Activated CD4-positive, alpha-beta T cell treated with anti-CD3 and anti-CD28 coated beads for 1 hour (primary cell): ENCODE measurements around the gene RPL38.

Source experiments
- DNase-seq: peaks from one replicate; pipeline ENCODE4 v3.0.0-alpha.2; 2020

The RPL38 gene

DNA sequence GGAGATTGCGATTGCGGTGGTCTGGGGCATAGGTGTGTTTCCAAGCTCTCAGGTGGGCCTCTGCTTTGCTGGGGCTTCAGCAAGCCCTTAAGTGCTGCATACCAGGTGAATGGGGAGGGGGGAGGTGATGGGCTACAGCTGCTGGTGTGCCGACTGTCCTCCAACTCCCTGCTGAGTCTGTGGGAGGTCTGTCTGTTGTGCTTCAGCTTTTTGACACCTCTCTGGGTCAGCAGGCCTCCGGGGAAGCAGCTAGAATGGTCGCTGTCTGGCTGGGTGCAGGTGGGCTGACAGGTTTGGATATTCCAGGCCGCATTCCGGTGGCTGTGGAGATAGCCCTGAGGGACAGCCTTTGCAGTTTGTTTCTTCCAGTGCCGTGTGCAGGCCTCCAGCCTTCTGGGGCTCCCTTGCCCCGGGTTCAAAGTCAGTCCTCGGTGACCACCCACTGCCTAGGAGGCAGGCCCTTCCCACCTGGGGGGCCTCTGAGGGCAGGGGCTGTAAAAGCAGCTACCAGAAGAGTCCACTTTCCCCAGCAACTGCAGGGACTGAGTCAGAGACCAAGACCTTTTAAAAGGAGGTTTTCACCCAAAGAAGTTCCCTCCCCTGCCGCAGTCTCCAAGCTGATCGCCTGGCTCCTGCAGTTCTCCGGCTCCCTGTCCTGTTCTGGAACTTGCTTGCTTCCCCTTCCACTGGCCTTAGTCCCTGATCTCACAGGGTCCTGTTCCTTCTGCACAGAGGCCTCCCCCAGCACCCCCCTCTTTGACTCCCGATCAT, 7.8 kb downstream of the RPL38 start:
- DNase-seq: no peak

DNA sequence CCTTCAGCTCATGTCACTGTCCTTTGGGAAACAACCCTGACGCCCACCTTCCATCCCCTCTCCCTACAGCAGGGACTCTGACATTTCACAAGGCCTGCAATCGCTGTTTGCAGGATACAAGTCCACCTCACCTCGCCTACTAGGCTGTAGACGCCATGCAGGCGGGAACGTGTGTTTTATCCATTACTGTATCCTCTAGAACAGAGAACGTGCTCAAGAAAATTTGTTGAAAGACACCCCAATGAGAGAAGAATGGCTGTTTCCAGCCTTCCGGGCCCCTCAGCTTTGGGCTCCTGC, 8.4 kb downstream of the RPL38 start:
- DNase-seq: no peak

DNA sequence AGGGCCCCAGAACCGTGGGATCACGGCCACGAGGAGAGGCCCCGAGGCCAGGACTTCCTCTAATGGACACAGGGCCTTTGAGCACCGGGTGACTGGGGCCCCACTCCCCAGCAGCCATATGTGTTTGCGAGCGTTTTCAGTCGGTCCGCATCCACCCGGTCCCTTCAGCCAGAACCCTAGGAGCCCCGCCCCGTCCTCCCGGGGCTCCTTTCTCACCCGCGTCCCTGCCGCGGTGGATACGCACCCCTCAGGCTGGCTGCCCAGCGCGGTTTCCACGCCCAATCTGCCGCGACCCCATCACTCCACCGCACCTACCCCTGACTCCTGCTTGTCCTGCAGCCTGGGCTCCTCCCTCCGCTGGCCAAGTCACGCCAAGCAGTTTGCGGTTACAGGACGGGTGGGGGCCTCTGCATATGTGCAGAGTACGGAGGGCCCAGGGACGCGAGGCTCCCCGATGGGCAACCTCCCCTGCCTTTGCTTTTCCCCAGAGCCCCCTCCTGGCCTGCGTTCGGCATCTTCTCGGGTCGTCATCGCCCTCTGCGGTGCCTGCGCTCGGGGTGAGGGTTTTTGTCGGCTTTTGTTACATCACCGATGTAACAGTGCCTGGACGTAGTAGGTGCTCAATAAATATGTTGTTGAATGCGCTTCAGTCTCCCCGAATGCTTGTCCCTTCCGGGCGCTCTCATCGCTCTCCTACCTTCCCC, 8.9 kb downstream of the RPL38 start:
- no peak for DNase-seq

DNA sequence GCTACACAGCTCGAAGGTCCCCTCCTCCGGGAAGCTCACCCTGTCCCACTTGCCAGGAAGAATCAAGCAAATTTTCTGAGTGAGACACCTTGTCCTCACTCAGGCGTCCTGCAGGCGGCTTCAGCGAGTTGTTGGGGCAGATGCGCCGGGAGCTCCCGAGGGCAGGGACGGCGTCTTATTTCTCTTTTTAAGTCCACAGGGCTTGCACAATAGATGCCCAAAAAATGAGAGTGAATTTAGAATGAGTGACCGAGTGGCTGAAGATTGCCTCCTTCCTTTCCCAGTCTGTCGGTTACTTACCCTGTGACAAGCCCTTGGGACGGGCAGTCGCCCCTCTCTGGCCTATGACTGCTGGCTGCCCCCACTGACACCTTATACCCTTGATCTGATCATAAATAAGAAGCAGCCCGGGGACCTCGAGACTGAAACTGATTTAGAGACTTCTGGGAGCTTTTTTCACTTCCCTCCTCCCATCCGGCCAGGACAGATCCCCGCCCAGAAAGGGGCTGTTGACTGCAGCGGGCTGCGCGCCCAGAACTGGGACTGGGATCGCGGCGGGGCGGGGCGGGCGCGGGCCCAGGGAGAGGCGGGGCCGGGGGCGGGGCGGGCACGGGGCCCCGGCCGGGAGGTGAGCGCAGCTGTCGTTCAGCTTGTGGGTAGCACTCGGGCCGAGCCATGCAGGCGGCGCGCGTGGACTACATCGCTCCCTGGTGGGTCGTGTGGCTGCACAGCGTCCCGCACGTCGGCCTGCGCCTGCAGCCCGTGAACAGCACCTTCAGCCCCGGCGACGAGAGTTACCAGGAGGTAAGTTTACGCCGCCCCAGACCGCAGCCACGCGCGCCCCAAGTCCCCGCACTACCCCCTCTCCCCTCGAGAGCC, 9.7 kb downstream of the RPL38 start, which contains the start of gene TTYH2:
Gene TTYH2, plus strand, starts transcription at position 659 of the 879 bp plus-strand sequence. Its CDS starts 17 bp downstream, at position 676.
- DNase-seq: peak; percentile 54

DNA sequence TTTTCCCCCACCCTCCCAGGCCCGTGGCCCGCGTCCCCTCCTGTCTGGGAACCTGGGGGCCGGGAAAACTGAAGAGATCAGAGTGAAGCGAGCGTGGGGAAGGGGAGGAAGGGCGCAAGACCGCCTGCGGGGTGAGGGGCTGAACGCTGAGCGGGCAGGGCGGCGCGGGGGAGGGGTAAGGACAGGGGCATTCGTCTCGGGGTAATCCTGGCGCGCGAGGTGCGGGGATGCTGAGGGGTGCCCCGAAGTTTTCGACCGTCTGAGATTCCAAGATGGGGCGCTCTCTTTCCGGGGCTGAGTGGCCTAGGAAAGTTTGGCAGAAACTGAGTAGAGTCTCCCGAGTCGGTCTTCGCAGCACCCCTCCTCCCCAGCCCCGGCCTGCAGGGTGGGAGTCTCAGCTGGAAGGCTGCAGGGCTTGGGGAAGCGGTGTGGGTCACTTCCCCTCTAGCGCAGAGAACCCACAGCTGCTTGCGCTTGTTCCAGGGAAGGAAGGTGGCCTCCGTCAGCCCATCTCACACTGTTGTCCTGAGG, 10.4 kb downstream of the RPL38 start:
- DNase-seq: no peak

DNA sequence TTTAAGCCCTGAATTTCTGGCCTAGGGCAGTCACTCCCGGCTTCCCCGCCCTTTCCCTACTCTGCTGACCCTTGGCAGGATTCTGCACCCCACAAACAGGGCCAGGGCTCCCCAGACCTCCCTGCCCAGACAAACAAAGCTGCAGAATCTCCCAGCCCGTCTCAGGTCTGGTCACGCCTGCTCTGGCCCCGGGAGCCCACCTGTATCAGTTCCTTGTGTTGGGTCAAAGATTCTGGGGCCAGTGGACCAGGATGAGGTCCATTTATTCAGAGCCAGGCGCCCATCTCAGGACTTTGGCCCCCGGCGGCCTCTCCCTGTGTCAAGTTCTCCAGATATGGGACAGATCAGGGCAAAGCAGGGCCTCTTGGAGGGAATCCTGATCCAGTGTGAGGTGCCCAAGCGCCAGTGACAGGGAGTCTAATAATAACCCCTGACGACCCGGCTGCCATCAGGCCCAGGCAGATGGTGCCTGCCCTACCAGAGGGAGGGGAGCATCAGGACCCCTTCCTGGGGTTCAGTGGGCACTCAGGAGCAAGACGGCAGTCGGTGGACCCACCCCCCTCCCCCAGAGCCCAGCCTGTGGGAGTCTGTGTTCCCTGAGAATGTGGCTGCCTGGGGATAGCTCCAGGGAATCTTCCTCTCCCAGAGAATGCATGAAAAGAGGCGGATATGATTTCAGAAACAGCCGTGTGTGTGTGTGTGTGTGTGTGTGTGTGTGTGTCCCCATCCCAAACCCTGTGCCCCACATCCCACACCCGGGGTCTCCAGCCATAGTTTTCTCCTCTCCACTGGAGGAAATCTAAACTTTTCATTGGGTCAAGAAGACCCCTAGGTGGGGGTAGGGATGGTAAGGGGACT, 11.2 kb downstream of the RPL38 start:
- DNase-seq: no peak

DNA sequence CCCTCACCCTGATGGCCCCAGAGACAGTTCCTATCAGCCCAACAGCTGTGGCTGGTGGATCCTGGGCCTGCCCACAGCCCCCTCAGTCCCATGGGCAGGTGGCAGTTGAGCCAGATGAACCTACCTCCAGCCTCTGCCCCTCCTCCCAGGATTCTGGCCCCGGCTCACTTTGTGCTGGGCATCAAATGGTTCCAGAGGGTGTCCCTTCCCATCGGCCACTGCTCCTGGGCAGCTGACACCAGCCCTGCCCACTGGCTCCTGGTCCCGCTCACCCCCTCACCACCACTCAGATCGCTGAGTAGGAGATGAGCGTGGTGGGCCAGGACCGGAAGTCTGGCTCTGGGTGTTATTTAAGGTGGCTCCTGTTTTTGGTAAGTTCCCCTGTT, 11.9 kb downstream of the RPL38 start:
- no peak for DNase-seq

DNA sequence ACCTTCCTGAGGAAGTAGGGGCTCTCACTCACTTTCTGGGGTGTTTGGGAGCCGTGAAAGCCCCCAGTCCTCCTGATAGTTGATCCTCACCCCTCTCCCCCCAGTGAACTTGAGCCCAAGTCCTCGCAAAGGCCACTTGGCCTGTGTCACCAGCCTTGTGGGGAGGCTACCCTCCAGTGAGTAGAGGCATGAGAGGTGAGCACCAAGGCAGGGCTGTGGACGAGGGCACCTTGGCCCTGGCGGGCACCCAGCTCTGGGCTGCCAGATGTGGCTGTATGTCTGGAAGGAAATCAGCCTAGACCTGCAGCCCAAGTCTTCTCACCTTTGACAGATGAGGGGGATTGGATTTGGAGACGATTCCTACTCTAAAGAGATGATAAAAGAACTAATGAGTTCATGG, 13.0 kb downstream of the RPL38 start:
- DNase-seq: no peak

DNA sequence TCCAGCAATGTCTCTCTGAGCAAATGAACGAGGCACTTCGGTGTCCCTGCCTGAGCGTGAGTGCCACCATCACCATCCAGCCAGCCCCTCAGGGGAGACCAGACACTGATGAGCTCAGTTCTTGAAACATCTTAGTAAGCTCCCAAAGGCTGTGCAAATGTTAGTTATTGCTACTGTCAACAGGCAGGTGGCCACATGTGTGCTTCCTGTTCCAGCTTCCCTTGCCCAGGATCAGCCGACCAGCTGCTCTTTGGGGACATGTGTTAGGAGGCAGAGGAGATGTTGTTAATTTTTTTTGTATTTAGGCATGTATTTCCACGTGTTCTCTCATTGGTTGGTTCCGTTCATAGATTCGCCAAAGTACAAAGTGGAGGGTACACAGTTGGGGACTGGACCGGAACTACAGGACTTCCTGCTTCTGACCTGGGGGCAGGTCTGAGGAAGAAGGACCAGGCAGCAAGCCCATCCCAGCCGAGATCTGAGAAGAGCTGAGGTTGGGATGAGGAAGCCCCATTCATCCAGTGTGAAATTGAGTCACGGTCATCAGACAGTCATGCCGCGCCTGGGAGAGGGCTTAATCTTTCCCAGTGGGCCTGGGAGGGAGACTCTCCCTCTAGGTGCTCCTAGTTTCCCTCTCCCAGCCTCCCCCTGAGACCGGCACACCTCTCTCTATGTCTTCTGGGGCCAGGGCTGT, 13.7 kb downstream of the RPL38 start:
- no peak for DNase-seq

DNA sequence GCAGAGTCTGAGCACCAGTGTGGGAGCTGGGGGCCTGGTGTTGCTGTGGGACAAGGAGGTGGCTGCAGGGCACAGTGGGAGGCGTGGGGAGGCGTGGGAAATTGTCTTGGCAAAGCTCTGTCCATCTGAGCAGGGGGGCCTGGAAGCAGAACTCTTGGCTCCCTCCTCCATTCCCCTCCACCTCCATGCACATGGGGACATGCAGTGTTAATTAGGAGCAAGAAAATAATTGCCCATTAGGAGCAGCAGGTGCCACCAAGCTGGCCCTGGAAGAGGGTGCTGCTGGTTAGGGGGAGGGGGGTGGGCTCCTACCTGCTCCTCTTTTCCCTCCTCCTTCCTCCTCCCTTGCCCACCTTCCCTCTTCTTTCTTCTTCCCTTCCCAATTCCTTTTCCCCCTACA, 14.4 kb downstream of the RPL38 start:
- no peak for DNase-seq

DNA sequence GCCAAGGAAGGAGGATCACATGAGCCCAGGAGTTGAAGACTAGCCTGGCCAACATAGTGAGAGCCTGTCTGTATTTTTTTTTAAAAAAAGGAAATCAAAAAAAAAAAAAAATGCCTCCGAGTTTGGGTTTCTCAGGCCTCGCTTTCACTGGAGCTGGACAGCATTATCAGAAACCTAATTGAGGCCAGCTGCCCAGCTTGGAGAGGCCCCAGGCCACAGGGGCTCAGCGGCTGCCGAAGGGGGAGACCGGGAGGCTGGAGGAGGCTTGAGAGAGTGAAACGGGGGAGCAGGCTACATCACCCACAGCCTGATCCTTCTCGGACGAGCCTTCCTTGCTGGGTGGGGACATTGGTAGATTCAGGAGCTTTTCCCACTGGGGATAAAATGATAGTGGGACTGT, 15.0 kb downstream of the RPL38 start:
- DNase-seq: no peak

DNA sequence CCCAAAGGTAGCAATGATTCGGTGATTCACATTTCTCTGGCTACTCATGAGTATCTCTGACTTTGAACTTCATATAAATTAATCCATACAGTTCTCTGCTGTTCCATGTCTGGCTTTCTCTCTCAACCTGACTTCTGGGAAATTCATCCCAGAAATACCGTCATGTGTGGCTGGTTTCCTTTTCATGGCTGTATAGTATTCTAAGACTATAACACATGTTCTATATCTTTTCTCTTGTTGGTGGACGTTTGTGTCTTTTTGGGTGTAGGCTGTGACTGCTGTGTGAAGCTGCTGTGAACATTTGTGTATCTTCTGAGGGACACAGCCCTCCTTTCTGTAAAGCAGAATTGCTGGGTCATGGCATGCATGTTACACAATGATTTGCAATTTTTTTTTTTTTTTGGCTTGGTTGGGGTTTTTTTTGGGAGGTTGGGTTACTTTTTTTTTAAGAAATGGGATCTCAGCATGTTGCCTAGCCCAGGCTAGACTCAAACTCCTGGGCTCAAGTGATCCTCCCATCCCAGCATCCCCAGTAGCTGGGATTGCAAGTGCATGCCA, 16.2 kb downstream of the RPL38 start:
- DNase-seq: no peak

DNA sequence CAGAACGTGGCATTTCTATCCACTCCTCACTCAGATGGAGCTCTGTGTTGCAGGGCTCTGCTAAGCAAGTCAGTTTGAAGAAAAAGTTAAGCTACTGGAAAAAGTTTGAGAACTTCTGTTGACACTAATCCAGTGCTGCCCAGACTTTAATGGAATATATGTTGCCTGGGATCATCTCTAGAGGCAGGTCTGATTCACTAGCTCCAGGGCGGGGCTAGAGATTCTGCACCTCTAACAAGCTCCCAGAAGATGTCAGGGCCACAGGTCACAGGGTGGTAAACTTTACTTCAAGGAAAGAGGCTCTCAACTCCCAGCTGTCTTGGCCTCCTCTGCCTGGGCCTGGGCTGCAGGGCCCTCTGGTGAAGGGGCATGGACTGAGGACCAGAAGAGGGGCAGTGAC, 16.7 kb downstream of the RPL38 start:
- no peak for DNase-seq

DNA sequence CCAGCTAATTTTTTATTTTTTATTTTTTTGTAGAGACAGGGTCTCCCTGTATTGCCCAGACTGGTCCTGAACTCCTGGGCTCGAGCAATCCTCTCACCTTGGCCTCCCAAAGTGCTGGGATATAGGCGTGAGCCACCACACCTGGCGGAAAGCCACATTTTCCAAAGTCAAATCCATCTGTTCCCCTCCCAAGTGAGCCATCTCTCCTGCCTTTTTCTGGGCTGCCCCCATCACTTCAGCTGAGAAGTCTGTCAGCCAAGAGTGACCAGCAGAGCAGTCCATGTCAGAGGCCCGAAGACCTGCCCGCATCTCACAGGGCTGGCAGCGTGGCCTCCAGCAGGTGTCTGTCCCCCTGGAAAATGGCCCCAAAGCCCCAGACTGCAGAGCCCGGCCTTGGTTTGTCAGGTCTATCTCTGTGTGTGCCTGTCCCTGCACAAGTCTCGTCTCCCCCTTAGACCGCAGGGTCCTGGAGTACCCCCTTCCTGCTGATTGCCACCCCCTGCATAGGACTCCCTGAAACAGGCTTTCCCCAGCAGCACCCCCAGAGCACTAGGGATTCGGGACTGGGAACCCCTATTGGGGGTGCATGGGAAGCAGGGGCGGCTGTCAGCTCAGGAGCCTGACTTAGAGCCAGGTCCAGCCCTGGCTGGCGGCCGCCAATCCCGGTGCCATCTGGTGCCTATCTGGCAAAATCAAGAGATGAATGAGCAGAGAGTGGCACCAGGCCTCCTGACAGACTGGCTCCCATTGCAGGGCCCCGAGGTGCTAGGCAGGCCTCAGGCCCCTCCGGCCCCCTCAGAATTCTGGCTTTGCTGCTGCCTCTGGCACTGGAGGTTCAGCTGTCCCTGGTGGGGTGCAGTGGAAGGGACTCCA, 17.7 kb downstream of the RPL38 start:
- DNase-seq: no peak

DNA sequence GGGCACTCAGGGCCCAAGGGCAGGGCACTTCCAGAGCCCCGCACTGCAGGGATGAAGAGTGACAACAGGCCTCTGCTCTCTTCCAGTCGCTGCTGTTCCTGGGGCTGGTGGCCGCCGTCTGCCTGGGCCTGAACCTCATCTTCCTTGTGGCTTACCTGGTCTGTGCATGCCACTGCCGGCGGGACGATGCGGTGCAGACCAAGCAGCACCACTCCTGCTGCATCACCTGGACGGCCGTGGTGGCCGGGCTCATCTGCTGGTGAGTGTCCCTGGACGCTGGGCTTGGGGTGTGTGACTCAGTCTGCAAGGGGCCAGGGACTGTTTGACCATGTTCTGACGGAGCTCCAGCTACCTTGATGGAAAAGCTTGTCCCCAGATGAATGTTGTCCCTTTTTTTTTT, 18.9 kb downstream of the RPL38 start:
- no peak for DNase-seq

DNA sequence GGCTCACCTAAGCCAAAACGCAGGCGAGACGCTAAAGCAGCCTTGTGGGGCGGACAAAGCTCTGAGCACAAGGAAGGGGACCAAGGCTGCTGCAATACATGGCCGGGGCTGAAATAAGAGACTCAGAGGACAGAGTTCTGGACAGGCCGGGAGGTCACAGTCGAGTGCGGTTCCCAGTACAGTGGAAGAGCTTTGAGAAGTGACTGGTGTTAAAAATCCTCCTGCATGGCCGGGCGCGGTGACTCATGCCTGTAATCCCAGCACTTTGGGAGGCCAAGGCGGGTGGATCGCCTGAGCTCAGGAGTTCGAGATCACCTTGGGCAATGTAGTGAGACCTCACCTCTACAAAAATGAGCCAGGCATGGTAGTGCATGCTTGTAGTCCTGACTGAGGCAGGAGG, 20.4 kb downstream of the RPL38 start:
- no peak for DNase-seq

DNA sequence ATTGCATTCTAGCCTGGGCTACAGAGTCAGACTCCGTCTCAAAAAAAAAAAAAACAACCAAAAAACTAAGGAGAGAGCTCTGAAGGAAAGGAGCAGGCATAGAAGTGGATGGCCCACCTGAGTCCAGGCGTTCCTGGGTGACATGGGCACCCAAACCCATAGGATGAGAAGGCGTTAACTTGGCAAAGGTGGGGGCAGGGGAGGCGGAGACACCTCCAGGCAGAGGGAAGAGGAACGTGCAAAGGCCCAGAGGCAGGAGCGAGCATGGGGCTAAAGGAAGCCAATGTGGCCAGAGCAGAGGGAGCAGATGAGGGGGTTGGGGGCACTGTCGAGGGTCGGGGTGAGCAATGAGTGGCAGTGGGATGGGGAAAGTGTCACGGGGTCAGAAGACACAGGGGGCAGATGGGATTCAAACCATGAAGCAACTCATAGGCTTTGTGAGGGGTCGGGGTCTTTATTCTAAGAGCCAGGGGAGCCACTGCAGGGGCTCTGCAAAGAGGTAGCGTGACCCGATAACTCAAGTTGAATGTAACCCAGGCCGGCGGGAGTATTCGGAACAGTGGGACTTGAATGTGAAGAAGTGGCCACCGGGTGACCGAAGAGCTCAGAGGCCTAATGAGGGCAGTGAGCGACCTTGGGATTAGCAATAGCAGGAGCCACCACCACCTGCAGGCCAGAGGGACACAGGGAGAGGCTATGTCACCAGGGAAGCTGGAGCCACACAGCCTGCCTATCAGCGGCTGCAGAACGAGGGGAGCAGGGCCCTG, 21.7 kb downstream of the RPL38 start:
- no peak for DNase-seq

DNA sequence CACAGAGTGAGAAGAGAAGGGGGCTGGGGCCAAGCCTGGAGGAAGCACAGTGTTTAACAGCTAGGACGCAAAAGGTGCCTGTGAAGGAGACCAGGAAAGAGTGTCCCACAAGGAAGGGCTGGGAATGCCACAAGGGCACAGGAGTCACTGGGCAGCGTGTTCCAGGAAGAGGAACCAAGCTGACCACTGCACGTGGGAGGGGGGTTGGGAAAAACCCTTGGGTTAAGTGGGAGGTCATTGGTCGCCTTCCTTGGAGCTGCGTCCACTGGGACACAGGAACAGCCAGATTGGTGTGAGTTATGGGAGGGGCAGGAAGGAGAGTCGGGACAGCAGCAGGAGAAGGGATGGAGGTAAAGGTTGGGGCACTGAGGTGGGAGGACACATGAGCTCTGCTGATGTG, 22.8 kb downstream of the RPL38 start:
- no peak for DNase-seq

DNA sequence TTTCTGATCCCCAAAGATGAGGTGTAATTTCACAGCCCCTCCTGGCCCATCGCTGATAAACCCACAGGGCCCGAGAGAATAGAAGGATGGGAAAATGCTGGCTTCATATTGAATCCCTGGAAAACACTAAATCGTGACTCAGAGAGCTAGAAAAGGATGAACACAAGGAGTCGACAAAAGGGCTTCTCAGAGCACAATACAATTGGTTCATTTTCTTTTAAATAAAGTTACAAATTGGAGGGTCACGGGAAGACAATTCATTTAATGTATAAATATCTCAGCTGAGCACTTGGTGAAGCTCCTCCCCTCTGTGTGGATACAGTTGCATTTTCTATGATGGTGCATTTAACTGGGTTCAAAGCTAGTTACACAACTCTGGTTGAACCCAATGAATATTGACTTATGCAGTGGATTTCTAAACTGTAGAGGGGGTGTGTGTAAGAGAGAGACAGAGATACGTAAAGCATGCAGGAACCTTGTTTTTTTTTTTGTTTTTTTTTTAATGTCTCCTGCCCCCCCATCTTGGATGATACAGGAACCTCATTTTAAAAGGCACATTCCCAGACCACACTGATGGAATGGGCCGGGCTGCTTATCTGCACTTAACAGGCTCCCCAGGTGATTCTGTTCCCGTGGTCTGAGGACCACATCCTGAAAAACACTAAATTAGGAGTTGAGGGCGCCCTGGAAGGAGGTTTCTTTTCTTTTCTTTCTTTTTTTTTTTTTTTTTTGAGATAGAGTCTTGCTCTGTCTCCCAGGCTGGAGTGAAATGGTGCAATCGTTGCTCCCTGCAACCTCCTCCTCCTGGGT, 24.0 kb downstream of the RPL38 start:
- DNase-seq: no peak
